GM12891 (cell line): ENCODE data around the gene ASTN2.

ENCODE experiments used
- DNase-seq: peaks from one replicate; pipeline ENCODE4 v3.0.0; 2011; ENCODE audit warnings: low spot score; ENCODE audit not compliant: insufficient read length
- FAIRE-seq: peaks from 2 replicates; lab custom pipeline; 2011; peaks lifted over from hg19 to GRCh38; lab: Jason Lieb, UNC
- PAX5 ChIP-seq: IDR thresholded peaks from 2 replicates; pipeline ENCODE4 v1.6.1; 2011; ENCODE audit warnings: low read length, moderate library complexity, mild to moderate bottlenecking; ENCODE audit not compliant: insufficient read depth, severe bottlenecking
- POLR2A ChIP-seq: IDR thresholded peaks from 2 replicates; pipeline ENCODE4 v1.6.1; 2011; ENCODE audit warnings: low read depth, low read length, control low read depth
- POLR2AphosphoS5 ChIP-seq: IDR thresholded peaks from 2 replicates; pipeline ENCODE4 v1.6.1; 2011; ENCODE audit warnings: low read depth, low read length, control low read depth
- POU2F2 ChIP-seq: IDR thresholded peaks from 2 replicates; pipeline ENCODE4 v1.6.1; 2011; ENCODE audit warnings: low read depth, mild to moderate bottlenecking, control low read depth, low read length, moderate library complexity
- SPI1 ChIP-seq: IDR thresholded peaks from 2 replicates; pipeline ENCODE4 v1.6.1; 2011; ENCODE audit warnings: low read depth, low read length, control low read depth
- TAF1 ChIP-seq: IDR thresholded peaks from 2 replicates; pipeline ENCODE4 v1.6.1; 2011; ENCODE audit warnings: low read depth, low read length, control low read depth

The ASTN2 gene

DNA sequence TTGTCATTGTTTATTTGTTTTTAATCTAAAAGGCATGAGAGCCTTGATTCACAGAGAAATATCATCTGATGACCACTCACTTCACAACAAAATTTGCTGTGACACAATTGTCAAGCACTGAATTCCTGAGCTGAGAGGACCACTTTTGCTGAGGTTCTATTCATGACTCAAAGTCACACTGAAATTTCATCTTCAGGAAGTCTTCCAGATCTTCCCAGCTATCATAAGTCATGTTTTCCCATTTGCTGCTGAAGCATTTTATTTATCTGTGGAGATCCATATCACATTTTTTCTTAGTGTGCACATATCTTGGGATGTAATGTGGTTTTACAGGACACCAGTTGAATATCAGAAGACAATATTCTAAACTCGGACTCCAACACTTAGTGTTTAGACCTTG, 982.8 kb downstream of the ASTN2 start:
- no peak for TF ChIP-seq TAF1
- no peak for TF ChIP-seq SPI1
- TF ChIP-seq PAX5: no peak
- TF ChIP-seq POLR2AphosphoS5: no peak
- no peak for TF ChIP-seq POU2F2
- DNase-seq: no peak
- FAIRE-seq: no peak

DNA sequence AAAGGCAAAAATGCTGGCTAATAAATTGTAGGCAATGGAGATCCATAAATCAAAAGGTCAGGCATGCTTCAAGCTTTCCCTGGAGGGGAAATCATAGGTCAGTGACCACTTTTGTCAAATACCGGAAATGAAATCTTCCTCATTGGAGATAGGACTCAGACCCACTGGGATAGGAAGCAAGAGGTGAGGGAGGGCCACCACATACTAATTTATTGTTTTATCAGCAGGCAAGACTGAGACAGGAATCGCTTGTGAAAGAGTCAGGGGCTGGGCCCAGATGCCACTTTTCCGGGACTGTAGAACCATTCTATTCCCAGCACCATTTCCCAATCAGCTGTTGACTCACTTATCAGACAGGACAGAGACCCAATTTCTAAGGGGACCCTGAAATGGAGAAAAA, 984.0 kb downstream of the ASTN2 start:
- DNase-seq: no peak
- TF ChIP-seq SPI1 (no peak), POU2F2 (no peak), TAF1 (no peak), POLR2AphosphoS5 (no peak), PAX5 (no peak)
- FAIRE-seq: no peak

DNA sequence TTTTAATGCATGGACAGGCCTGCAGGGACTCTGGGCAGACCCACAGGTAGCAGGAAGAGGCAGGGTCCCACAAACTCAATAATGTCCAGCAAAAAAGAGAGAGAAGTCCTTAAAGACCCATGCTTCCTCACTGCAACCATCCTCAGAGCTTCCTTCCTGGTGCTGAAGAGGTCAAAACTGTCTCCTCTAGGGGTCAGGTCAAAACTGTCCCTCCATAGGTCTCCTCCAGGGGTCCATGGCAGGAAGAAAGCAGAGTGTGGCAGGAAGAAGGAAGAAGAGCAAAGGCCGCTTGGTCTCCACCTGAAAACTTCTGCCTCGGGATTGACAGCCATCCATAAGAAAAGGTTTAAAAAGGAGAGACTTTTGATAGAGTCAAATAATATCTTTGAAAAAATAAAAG, 989.6 kb downstream of the ASTN2 start:
- no peak for DNase-seq
- FAIRE-seq: no peak
- TF ChIP-seq TAF1: no peak
- TF ChIP-seq POLR2A: no peak
- no peak for TF ChIP-seq PAX5
- TF ChIP-seq SPI1: no peak
- TF ChIP-seq POU2F2: no peak
- no peak for TF ChIP-seq POLR2AphosphoS5

DNA sequence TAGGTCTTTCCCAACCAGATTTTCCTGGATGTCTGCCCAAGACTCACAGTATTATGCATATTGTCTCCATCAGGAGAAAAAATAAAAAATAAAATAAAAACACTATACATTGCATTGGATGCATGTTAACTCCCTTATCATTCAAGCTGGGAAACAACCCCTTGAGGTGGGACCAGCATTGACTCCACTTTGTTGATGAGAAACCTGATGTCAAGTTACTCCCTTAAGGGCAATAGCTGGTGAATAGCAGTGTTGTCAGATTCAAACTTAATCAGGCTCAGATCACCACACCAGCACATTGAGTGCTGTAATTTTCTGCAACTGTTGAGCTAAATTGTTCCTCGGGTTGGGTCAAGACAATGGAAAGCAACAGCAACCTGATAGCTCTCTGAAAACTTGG, 991.7 kb downstream of the ASTN2 start:
- DNase-seq (no peak), FAIRE-seq (no peak)
- TF ChIP-seq TAF1: no peak
- TF ChIP-seq PAX5: no peak
- no peak for TF ChIP-seq POLR2A
- no peak for TF ChIP-seq POLR2AphosphoS5
- TF ChIP-seq SPI1: no peak
- no peak for TF ChIP-seq POU2F2

DNA sequence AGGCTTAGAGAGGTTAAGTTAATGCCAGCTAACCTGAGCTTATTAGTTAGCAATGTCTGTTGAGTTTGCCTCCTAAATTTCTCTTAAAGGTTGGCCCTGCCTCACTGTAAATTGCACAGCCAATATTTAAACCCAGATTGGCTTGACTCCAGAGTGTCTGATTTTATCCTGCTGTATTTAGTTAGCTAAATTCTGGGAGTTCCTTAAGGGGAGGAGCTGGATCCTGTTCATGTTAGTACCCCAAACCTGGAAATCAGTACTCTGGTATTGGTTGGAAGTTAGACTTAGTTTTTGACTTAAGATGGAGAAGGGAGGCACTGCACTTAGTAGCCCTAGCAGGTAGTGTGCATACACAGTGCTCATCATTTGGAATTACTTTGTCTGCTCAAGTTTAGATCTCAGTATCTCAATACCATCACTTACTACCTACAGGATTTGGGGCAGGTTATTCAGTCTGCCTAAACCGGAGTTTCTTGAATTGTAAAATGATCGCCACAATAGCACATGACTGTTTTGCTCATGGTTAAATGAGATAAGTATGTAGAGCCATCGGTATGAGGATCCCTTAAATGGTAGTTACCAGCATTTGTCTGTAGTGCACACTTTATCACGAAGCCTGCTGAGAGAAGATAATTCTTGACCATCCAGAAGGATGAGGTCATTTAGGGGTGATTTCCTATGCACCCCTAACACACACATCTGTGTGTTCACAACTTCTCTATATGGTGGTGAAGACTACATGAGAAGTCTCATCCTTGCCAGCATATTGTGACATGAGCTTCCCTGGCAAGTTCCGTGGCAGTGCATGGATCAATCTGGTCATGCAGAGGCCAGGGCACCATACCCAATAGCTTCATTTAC, 992.5 kb downstream of the ASTN2 start:
- no peak for TF ChIP-seq POLR2A
- no peak for TF ChIP-seq POU2F2
- TF ChIP-seq TAF1: no peak
- no peak for TF ChIP-seq POLR2AphosphoS5
- no peak for TF ChIP-seq PAX5
- TF ChIP-seq SPI1: no peak
- FAIRE-seq (no peak), DNase-seq (no peak)

DNA sequence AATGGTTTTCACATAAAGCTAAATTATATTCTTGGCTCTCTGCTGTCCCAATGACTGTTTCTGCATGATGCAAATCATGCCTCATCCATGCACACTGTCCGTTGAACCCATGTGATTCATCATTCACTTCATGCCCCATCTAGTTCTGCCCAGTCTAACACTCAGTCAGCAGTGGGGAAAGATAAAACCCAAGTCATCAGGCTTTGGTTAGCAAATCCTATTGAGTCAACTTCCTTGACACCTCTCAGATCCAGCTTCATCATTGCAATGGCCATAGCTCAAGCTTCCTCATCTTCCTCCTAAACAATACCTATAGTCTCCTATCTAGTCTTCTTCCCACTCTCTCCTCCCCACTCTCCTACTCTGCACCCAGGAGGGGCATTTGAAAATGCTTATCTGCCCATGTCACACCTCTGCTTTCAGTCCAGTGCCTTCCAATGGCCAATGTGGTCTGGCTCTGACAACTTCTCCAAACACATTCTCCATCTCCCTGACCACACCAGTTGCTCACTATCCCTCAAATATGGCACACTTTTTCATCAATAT, 993.8 kb downstream of the ASTN2 start:
- FAIRE-seq (no peak), DNase-seq (no peak)
- TF ChIP-seq POLR2AphosphoS5 (no peak), POU2F2 (no peak), PAX5 (no peak), POLR2A (no peak), SPI1 (no peak), TAF1 (no peak)

DNA sequence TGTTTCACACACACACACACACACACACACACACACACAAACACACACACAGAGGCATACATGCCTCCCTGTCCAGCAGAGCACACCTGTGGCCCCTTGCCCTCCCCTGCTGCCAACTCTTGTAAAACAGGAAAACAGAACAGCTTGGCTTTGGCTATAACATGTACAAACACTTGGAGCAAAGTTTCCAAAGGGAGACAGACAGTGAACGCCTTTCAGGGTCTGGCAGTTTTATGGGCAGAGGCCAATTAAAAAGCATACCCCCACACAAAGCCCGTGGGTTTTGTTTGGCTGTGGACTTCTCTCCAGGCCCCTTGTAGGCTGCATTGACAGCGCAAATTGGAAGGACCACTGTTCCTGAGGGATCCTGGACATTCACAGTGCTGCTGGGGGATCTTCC, 995.7 kb downstream of the ASTN2 start:
- TF ChIP-seq PAX5: no peak
- TF ChIP-seq POLR2A: no peak
- no peak for TF ChIP-seq TAF1
- no peak for FAIRE-seq

DNA sequence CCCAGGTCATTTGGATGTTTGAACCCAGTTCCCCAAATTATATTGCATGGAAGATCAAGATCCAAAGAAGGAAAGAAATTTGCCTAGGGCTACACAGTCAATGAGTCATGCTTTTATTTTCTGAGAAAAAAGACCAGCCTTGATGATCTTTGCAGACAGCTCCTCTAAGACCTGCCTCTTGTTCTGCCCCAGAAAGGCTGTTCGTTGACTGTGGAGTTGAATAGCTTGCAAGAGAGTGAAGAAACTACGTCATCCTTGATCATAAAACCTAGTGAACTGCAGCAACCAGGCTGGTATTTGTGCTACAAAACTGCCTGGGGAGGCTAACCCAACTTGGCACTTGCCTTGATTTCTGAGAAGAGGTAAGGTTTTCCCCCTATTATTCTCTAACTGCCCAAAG, 997.4 kb downstream of the ASTN2 start:
- no peak for TF ChIP-seq TAF1
- no peak for TF ChIP-seq SPI1
- TF ChIP-seq POLR2A: no peak
- TF ChIP-seq PAX5: no peak
- no peak for TF ChIP-seq POLR2AphosphoS5
- TF ChIP-seq POU2F2: no peak
- DNase-seq (no peak), FAIRE-seq (no peak)

More for the DNA sequence above, 995.7 kb downstream of the ASTN2 start:
- no peak for DNase-seq

DNA sequence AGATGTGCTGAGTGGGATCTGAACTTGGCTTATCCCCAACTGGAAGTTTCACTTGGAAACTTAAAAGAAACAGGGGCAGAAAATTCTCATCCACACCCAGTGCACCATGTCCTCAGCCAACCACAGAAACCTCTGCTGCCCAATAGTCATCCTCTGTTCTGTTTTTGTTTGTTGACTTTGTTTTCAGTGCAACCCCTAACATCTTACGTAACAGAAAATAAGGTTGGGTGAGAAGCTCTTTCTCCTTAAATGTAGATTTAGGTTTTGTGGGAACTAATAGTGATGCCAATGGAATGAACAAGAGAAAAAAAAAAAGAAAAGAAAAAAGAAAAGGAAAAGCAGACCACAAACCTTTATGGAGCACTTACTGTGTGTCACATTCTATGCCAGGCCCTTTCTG, 998.4 kb downstream of the ASTN2 start:
- no peak for TF ChIP-seq PAX5
- TF ChIP-seq TAF1: no peak
- TF ChIP-seq POLR2A: no peak
- TF ChIP-seq POLR2AphosphoS5: no peak
- no peak for TF ChIP-seq POU2F2
- TF ChIP-seq SPI1: no peak
- DNase-seq (no peak), FAIRE-seq (no peak)

DNA sequence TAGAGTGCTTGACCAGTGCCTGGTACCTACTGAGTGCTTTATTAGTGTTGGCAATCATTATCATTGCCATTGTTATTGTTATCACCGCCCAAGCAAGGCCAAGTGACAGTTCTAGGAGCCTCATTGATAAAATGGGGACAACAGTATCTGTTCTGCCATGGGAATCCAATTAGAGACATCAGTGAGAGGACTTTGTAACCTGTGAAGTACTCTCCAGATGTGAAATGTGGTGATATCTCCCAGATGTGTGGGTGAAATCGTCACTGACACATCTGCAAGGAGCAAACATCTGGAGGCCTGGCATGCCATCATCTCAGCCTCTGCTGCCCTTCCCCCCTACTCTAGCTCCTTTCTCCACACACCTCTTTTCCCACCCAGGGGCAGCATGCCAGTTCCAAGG, 1000.5 kb downstream of the ASTN2 start:
- FAIRE-seq (no peak), DNase-seq (no peak)
- TF ChIP-seq POU2F2 (no peak), PAX5 (no peak), TAF1 (no peak), POLR2AphosphoS5 (no peak), SPI1 (no peak), POLR2A (no peak)

DNA sequence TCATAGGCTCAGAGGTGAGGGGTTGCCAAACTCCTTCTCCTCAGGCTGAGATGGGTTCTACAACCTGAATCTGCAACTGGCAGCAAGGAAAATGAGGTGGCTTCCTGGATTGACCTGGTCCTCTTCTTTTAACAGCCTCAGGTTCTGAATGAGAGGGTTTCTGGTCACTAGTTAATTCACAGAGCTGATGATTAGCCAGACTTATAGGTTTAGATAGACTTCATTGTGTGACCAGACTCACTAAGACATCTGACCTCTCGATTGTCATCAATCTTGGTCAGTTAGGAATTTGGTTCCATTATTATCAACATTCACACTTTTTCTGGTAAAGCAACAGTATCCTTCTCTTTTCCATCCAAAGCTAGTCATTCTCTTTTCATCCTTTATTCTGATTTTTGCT, 1003.4 kb downstream of the ASTN2 start:
- no peak for TF ChIP-seq POLR2A
- no peak for TF ChIP-seq POU2F2
- TF ChIP-seq POLR2AphosphoS5: no peak
- TF ChIP-seq PAX5: no peak
- peak; percentile 20 for FAIRE-seq
- DNase-seq: no peak
